ENCODE results near the gene TEX12. TPM values are rescaled to one million over a fixed set of nuclear protein-coding genes. Genes with fewer than 3 reads are reported as not detected.

Gene TEX12
- total and polyA plus RNA-seq, 2 experiments from 2014 or later = 1.1 TPM; not detected in 1

DNA sequence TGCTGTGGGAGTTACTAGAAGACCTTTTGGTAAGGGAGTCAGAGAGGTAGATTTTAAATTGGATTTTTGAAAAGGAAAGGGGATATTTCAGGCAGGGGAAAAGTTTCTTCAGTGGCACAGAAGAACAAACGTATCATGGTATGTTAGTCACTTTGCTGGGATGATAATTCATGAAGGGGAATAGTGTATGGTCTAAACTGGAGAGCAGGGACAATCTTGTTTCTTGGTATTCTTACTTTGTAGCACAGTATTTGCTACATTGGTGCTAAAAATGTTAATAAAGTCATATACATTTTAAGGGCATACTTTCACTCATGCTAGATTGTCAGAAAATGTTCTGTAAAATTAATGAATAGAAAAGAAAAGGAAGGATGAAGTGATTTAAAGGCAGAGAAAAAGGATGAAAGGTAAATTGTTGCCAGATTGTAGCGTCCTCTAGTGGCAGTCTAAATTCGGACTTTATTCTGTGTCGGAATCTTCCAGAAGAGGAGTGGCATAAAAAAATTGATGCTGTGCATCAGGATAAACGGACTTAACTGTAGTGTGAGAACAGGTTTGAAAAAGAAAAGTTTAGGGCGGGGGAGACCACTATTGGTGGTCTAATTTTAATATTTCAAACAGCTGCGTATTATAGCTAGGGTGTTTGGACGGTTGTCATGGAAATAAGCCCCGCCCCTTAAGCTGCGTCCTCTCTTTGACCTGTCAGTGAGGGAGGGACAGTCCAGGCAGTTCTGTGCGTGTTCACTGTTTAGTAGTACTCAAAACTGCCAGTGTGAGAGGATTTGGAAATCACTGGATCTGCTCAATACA lies 7.8 kb downstream of the TEX12 start, which contains the start of gene BCO2:
Gene BCO2 (plus strand): TSS at position 724 of the 810 bp plus-strand sequence. CDS start 90 bp downstream, outside the sequence.
- H3F3A ChIP-seq (replicated peaks; ENCODE audit: low read depth) = no peaks in the 10 kb centered on the region
- H4K20me1 ChIP-seq (replicated peaks; ENCODE audit: insufficient read depth) = no peaks in the 10 kb centered on the region
- Mint-ChIP-seq H3K27ac (peak within 1 kb of the TSS; percentile 72), H3K4me3 (peak within 1 kb of the TSS; percentile 65), H3K4me1 (no peaks in the 10 kb centered on the region; the same call in 2 of the 3 replicates), H3K9me3 (no peaks in the 10 kb centered on the region), H3K27me3 (ENCODE audit: insufficient read depth, low read depth, poor library complexity) (peaks cover 2% of the 10 kb centered on the region), H3K36me3 (ENCODE audit: low read depth) (no peaks in the 10 kb centered on the region)
- no peaks in the 10 kb centered on the region for H3K79me2 ChIP-seq (replicated peaks; ENCODE audit: insufficient read depth)
- DNase-seq (ENCODE audit: low spot score) (peak; percentile 74), ATAC-seq (peak; percentile 88)
- H3K4me1 ChIP-seq (ENCODE audit: insufficient read depth) = no peaks in the 10 kb centered on the region; the same call in 1 of the 2 replicates
- H3K27me3 ChIP-seq (ENCODE audit: insufficient read depth) = no peaks in the 10 kb centered on the region
- no peak within 1 kb of the TSS for H2AFZ ChIP-seq
- TF ChIP-seq, protein P1, sequence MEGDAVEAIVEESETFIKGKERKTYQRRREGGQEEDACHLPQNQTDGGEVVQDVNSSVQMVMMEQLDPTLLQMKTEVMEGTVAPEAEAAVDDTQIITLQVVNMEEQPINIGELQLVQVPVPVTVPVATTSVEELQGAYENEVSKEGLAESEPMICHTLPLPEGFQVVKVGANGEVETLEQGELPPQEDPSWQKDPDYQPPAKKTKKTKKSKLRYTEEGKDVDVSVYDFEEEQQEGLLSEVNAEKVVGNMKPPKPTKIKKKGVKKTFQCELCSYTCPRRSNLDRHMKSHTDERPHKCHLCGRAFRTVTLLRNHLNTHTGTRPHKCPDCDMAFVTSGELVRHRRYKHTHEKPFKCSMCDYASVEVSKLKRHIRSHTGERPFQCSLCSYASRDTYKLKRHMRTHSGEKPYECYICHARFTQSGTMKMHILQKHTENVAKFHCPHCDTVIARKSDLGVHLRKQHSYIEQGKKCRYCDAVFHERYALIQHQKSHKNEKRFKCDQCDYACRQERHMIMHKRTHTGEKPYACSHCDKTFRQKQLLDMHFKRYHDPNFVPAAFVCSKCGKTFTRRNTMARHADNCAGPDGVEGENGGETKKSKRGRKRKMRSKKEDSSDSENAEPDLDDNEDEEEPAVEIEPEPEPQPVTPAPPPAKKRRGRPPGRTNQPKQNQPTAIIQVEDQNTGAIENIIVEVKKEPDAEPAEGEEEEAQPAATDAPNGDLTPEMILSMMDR (conservative IDR thresholded peaks at IDR 0.05; ENCODE audit: low read depth in 2 of 2) = peak; percentile 87 to 100
- TF ChIP-seq POLR2AphosphoS5 (IDR thresholded peaks at IDR 0.05; ENCODE audit: low read depth) = no peak
- TF ChIP-seq EZH2phosphoT487 (IDR thresholded peaks at IDR 0.05; ENCODE audit: unreplicated experiment) = no peak
- no peak within 1 kb of the TSS for H3K27ac ChIP-seq (ENCODE audit: low read depth)
- peak within 1 kb of the TSS; percentile 43 for H3K4me3 ChIP-seq
- no peaks in the 10 kb centered on the region for H3K36me3 ChIP-seq (ENCODE audit: insufficient read depth)
- peak within 1 kb of the TSS; percentile 71 for H3K4me2 ChIP-seq
- H3K9me2 ChIP-seq (ENCODE audit: insufficient read depth) = no peaks in the 10 kb centered on the region

DNA sequence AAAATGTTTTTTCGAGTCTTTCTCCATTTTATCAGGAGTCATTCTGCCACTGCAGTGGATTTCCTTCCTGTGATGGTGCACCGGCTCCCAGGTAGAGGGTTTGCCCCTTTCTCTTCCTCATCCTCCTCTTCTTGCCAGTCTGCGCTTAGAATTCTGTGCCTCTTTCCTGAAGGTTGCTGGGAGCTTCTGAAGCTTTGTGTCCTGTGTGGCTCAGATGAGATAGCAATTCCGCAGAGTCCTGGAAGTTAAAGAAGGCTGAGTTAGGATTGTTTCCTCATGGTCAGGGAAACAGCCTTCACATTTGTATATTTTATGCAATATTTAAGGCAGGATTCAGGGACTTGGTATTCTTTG lies 8.4 kb downstream of the TEX12 start:
- H3K4me3 ChIP-seq = peak overlapping the region; percentile 43; the same call in 1 of the 2 replicates
- Mint-ChIP-seq H3K9me3 (no peaks in the 10 kb centered on the region), H3K4me1 (no peaks in the 10 kb centered on the region; the same call in 2 of the 3 replicates), H3K4me3 (no peak overlapping the region), H3K36me3 (ENCODE audit: low read depth) (no peaks in the 10 kb centered on the region), H3K27me3 (ENCODE audit: insufficient read depth, low read depth, poor library complexity) (peaks cover 4% of the 10 kb centered on the region), H3K27ac (no peak overlapping the region)
- no peaks in the 10 kb centered on the region for H3K9me2 ChIP-seq (ENCODE audit: insufficient read depth)
- no peaks in the 10 kb centered on the region; the same call in 1 of the 2 replicates for H3K4me1 ChIP-seq (ENCODE audit: insufficient read depth)
- no peaks in the 10 kb centered on the region for H4K20me1 ChIP-seq (replicated peaks; ENCODE audit: insufficient read depth)
- peak overlapping the region; percentile 71 for H3K4me2 ChIP-seq
- no peak overlapping the region for H2AFZ ChIP-seq
- H3K79me2 ChIP-seq (replicated peaks; ENCODE audit: insufficient read depth) = no peaks in the 10 kb centered on the region
- DNase-seq (ENCODE audit: low spot score) (no peak), ATAC-seq (no peak)
- no peaks in the 10 kb centered on the region for H3K36me3 ChIP-seq (ENCODE audit: insufficient read depth)
- no peaks in the 10 kb centered on the region for H3K27me3 ChIP-seq (ENCODE audit: insufficient read depth)
- no peak overlapping the region for H3K27ac ChIP-seq (ENCODE audit: low read depth)
- no peaks in the 10 kb centered on the region for H3F3A ChIP-seq (replicated peaks; ENCODE audit: low read depth)
- no peak for TF ChIP-seq EZH2phosphoT487 (IDR thresholded peaks at IDR 0.05; ENCODE audit: unreplicated experiment)
- TF ChIP-seq, protein P2, sequence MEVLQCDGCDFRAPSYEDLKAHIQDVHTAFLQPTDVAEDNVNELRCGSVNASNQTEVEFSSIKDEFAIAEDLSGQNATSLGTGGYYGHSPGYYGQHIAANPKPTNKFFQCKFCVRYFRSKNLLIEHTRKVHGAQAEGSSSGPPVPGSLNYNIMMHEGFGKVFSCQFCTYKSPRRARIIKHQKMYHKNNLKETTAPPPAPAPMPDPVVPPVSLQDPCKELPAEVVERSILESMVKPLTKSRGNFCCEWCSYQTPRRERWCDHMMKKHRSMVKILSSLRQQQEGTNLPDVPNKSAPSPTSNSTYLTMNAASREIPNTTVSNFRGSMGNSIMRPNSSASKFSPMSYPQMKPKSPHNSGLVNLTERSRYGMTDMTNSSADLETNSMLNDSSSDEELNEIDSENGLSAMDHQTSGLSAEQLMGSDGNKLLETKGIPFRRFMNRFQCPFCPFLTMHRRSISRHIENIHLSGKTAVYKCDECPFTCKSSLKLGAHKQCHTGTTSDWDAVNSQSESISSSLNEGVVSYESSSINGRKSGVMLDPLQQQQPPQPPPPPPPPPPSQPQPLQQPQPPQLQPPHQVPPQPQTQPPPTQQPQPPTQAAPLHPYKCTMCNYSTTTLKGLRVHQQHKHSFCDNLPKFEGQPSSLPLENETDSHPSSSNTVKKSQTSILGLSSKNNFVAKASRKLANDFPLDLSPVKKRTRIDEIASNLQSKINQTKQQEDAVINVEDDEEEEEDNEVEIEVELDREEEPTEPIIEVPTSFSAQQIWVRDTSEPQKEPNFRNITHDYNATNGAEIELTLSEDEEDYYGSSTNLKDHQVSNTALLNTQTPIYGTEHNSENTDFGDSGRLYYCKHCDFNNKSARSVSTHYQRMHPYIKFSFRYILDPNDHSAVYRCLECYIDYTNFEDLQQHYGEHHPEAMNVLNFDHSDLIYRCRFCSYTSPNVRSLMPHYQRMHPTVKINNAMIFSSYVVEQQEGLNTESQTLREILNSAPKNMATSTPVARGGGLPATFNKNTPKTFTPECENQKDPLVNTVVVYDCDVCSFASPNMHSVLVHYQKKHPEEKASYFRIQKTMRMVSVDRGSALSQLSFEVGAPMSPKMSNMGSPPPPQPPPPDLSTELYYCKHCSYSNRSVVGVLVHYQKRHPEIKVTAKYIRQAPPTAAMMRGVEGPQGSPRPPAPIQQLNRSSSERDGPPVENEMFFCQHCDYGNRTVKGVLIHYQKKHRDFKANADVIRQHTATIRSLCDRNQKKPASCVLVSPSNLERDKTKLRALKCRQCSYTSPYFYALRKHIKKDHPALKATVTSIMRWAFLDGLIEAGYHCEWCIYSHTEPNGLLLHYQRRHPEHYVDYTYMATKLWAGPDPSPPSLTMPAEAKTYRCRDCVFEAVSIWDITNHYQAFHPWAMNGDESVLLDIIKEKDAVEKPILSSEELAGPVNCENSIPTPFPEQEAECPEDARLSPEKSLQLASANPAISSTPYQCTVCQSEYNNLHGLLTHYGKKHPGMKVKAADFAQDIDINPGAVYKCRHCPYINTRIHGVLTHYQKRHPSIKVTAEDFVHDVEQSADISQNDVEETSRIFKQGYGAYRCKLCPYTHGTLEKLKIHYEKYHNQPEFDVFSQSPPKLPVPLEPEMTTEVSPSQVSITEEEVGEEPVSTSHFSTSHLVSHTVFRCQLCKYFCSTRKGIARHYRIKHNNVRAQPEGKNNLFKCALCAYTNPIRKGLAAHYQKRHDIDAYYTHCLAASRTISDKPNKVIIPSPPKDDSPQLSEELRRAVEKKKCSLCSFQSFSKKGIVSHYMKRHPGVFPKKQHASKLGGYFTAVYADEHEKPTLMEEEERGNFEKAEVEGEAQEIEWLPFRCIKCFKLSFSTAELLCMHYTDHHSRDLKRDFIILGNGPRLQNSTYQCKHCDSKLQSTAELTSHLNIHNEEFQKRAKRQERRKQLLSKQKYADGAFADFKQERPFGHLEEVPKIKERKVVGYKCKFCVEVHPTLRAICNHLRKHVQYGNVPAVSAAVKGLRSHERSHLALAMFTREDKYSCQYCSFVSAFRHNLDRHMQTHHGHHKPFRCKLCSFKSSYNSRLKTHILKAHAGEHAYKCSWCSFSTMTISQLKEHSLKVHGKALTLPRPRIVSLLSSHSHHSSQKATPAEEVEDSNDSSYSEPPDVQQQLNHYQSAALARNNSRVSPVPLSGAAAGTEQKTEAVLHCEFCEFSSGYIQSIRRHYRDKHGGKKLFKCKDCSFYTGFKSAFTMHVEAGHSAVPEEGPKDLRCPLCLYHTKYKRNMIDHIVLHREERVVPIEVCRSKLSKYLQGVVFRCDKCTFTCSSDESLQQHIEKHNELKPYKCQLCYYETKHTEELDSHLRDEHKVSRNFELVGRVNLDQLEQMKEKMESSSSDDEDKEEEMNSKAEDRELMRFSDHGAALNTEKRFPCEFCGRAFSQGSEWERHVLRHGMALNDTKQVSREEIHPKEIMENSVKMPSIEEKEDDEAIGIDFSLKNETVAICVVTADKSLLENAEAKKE (CRISPR knock-in tag; IDR thresholded peaks at IDR 0.05) = no peak
- TF ChIP-seq, protein P3, sequence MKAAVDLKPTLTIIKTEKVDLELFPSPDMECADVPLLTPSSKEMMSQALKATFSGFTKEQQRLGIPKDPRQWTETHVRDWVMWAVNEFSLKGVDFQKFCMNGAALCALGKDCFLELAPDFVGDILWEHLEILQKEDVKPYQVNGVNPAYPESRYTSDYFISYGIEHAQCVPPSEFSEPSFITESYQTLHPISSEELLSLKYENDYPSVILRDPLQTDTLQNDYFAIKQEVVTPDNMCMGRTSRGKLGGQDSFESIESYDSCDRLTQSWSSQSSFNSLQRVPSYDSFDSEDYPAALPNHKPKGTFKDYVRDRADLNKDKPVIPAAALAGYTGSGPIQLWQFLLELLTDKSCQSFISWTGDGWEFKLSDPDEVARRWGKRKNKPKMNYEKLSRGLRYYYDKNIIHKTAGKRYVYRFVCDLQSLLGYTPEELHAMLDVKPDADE (IDR thresholded peaks at IDR 0.05) = no peak
- TF ChIP-seq NANOG (IDR thresholded peaks at IDR 0.05; ENCODE audit: borderline replicate concordance) = no peak
- TF ChIP-seq, protein P1 (conservative IDR thresholded peaks at IDR 0.05; ENCODE audit: low read depth in 2 of 2) = no peak
- no peak for TF ChIP-seq JUNB (IDR thresholded peaks at IDR 0.05; ENCODE audit: unreplicated experiment)
- no peak for TF ChIP-seq POLR2AphosphoS5 (IDR thresholded peaks at IDR 0.05; ENCODE audit: low read depth)
- no peak for TF ChIP-seq EZH2 (IDR thresholded peaks at IDR 0.05; ENCODE audit: low read depth, unreplicated experiment)
